ENCODE measurements around the gene NFE2L2. TPM values are rescaled to one million over a fixed set of nuclear protein-coding genes. Genes with fewer than 3 reads are reported as not detected.

Gene NFE2L2
- polyA plus RNA-seq, 1 of the 3 experiments (the other 2 are of a cell fraction), result 40.9 TPM

DNA sequence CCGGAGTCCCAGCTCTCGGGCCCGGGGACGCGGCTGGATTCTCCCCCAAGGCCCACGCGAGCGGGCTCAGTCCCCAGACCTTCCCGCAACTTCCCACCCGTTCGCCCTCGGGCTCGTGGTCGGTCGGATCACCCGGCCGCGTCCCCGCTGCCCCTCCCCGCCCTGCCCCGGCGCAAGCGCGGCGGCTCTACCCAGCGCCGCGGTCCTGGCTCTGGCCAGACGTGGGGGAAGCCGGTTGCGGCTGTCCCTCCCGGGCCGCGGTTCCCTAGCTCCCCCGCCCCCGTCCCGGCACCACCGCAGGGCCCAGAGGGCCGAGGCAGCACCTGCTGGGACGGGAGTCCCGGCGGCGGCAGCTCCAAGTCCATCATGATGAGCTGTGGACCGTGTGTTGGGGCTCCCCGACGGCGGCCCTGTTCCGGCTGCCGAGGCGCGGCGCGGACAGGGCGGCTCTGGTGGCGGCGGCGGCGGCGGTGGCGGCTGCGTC, 276 bp downstream of the NFE2L2 start:
- Histone ChIP-seq H2AFZ (ENCODE audit: low read depth) (peak overlapping the region; percentile 36; the same call in 1 of the 2 replicates), H3K9ac (peak overlapping the region; percentile 98), H3K4me3 (ENCODE audit: low read depth in 2 of 2, low read length in 1 of 2) (peak overlapping the region; percentile 71 to 93), H3K27ac (ENCODE audit: low read depth in 2 of 2, low read length in 1 of 2) (peak overlapping the region; percentile 97), H4K20me1 (ENCODE audit: insufficient read depth) (peaks cover 40% of the 10 kb centered on the region), H3K36me3 (replicated peaks in 1 of 2; ENCODE audit: control insufficient read depth in 1 of 2, insufficient read depth in 2 of 2, low read length in 1 of 2) (no peaks in the 10 kb centered on the region), H3K27me3 (ENCODE audit: insufficient read depth) (no peaks in the 10 kb centered on the region), H3K79me2 (ENCODE audit: insufficient read depth) (peaks cover 45% of the 10 kb centered on the region), H3K9me3 (no peaks in the 10 kb centered on the region), H3F3A (replicated peaks; ENCODE audit: insufficient read depth) (peaks cover 10% of the 10 kb centered on the region), H3K4me2 (peak overlapping the region; percentile 92; the same call in 1 of the 2 replicates), H3K9me2 (no peaks in the 10 kb centered on the region), H3K4me1 (ENCODE audit: control insufficient read depth in 1 of 2, insufficient read depth in 2 of 2, low read depth in 1 of 2, low read length in 1 of 2) (peaks cover 17 to 22% of the 10 kb centered on the region in 2 experiments)
- CTCF ChIA-PET, result interaction anchor here (0.7 to 12.3 kb wide), 32 partner anchors 13 to 1154 kb away, joined by 3 to 121 read pairs (median 5); partner anchors contain the start of gene AGPS
- POLR2A ChIA-PET, result interaction anchor here (0.7 to 2.5 kb wide), 7 partner anchors 9 to 128 kb away, joined by 3 to 28 read pairs (median 4); partner anchors contain the start of genes AGPS and HNRNPA3
- TF ChIP-seq NRF1 (IDR thresholded peaks at IDR 0.05; ENCODE audit: low read depth, low read length) (peak; percentile 56; the same call in 1 of the 2 replicates), TEAD4 (IDR thresholded peaks at IDR 0.05; ENCODE audit: borderline replicate concordance, insufficient read depth) (no peak)
- DNase-seq, result peak; percentile 80
- WGBS (ENCODE audit: low lambda C conversion rate), result no CpG with 5 or more reads among the region's 61 CpGs

DNA sequence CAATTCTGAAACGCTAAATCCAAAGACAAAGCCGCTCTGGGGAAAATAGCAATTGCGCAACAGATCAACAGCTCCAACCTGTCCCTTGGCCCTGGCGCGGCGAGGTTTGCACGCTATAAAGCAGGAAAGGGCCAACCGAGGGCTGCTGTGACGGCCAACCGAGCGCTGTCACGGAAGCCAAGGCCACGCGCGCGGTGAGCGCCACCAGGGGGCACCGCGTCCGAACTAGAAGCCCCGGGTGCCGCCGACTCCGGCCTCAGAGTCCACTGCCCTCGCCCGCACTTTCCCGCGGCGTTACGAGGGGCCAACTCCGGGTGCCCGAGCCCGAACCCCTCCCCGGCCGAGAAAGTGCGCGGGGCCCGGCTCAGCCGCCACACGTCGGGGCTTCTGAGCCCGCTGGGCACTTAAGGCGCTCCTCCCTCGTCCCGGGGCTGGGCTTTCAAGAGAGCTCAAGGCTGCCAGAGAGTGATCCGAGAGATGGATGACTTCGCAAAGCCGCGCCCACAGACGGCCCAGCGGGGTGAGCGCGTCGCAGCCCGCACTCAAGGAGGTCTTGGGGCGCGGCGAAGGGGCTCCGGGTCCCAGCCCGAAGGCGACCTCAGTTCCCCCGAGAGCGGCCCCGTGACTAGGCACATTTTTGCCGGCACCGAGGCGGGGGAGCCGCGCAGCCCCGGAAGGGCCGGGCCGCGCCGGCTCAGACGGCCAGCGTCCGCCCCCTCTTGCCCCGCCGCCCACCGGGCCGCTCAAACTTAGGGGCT, 897 bp downstream of the NFE2L2 start:
- Histone ChIP-seq H3K27ac (ENCODE audit: low read depth in 2 of 2, low read length in 1 of 2) (peak overlapping the region; percentile 97), H3K27me3 (ENCODE audit: insufficient read depth) (no peaks in the 10 kb centered on the region), H3K9me2 (no peaks in the 10 kb centered on the region), H3K79me2 (ENCODE audit: insufficient read depth) (peaks cover 51% of the 10 kb centered on the region), H3K4me2 (peak overlapping the region; percentile 92), H3K4me1 (ENCODE audit: control insufficient read depth in 1 of 2, insufficient read depth in 2 of 2, low read depth in 1 of 2, low read length in 1 of 2) (peaks cover 17 to 22% of the 10 kb centered on the region in 2 experiments), H2AFZ (ENCODE audit: low read depth) (peak overlapping the region; percentile 36; the same call in 1 of the 2 replicates), H3K36me3 (replicated peaks in 1 of 2; ENCODE audit: control insufficient read depth in 1 of 2, insufficient read depth in 2 of 2, low read length in 1 of 2) (peaks cover 2 to 4% of the 10 kb centered on the region in 2 experiments), H3K4me3 (ENCODE audit: low read depth in 2 of 2, low read length in 1 of 2) (peak overlapping the region; percentile 71 to 93), H3K9me3 (no peaks in the 10 kb centered on the region), H4K20me1 (ENCODE audit: insufficient read depth) (peaks cover 46% of the 10 kb centered on the region), H3K9ac (peak overlapping the region; percentile 98), H3F3A (replicated peaks; ENCODE audit: insufficient read depth) (peaks cover 10% of the 10 kb centered on the region)
- whole genome bisulfite sequencing (ENCODE audit: low lambda C conversion rate), result 3% methylated on average over 11 of the region's 81 CpGs
- ChIA-PET POLR2A (interaction anchor here (0.6 to 2.5 kb wide), 8 partner anchors 11 to 129 kb away, joined by 3 to 28 read pairs (median 4); partner anchors contain the start of genes AGPS and HNRNPA3), CTCF (interaction anchor here (0.6 to 12.3 kb wide), 53 partner anchors 9 to 1154 kb away, joined by 3 to 121 read pairs (median 4); partner anchors contain the start of gene AGPS)
- peak; percentile 89 for DNase-seq
- TF ChIP-seq GATA2 (CRISPR knock-in tag; IDR thresholded peaks at IDR 0.05) (0 out of 2 replicates have a peak, but pooled peaks have one; percentile 18), YY1 (IDR thresholded peaks at IDR 0.05; ENCODE audit: low read depth) (0 out of 2 replicates have a peak, but pooled peaks have one; percentile 41), NFIC (IDR thresholded peaks at IDR 0.05; ENCODE audit: borderline replicate concordance) (peak; percentile 44; the same call in 1 of the 2 replicates), FOXJ3 (CRISPR knock-in tag; IDR thresholded peaks at IDR 0.05) (peak; percentile 69; the same call in 1 of the 2 replicates), TCF12 (IDR thresholded peaks at IDR 0.05) (peak; percentile 60), MEF2A (IDR thresholded peaks at IDR 0.05; ENCODE audit: borderline replicate concordance, low read depth) (peak; percentile 54; the same call in 1 of the 2 replicates), RAD21 (IDR thresholded peaks at IDR 0.05; ENCODE audit: low read length) (peak; percentile 66), ELF1 (IDR thresholded peaks at IDR 0.05) (peak; percentile 67)
- TF ChIP-seq, protein P1, sequence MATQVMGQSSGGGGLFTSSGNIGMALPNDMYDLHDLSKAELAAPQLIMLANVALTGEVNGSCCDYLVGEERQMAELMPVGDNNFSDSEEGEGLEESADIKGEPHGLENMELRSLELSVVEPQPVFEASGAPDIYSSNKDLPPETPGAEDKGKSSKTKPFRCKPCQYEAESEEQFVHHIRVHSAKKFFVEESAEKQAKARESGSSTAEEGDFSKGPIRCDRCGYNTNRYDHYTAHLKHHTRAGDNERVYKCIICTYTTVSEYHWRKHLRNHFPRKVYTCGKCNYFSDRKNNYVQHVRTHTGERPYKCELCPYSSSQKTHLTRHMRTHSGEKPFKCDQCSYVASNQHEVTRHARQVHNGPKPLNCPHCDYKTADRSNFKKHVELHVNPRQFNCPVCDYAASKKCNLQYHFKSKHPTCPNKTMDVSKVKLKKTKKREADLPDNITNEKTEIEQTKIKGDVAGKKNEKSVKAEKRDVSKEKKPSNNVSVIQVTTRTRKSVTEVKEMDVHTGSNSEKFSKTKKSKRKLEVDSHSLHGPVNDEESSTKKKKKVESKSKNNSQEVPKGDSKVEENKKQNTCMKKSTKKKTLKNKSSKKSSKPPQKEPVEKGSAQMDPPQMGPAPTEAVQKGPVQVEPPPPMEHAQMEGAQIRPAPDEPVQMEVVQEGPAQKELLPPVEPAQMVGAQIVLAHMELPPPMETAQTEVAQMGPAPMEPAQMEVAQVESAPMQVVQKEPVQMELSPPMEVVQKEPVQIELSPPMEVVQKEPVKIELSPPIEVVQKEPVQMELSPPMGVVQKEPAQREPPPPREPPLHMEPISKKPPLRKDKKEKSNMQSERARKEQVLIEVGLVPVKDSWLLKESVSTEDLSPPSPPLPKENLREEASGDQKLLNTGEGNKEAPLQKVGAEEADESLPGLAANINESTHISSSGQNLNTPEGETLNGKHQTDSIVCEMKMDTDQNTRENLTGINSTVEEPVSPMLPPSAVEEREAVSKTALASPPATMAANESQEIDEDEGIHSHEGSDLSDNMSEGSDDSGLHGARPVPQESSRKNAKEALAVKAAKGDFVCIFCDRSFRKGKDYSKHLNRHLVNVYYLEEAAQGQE (IDR thresholded peaks at IDR 0.05; ENCODE audit: low read depth, low read length), result peak; percentile 66; the same call in 1 of the 2 replicates
- TF ChIP-seq, protein P2, sequence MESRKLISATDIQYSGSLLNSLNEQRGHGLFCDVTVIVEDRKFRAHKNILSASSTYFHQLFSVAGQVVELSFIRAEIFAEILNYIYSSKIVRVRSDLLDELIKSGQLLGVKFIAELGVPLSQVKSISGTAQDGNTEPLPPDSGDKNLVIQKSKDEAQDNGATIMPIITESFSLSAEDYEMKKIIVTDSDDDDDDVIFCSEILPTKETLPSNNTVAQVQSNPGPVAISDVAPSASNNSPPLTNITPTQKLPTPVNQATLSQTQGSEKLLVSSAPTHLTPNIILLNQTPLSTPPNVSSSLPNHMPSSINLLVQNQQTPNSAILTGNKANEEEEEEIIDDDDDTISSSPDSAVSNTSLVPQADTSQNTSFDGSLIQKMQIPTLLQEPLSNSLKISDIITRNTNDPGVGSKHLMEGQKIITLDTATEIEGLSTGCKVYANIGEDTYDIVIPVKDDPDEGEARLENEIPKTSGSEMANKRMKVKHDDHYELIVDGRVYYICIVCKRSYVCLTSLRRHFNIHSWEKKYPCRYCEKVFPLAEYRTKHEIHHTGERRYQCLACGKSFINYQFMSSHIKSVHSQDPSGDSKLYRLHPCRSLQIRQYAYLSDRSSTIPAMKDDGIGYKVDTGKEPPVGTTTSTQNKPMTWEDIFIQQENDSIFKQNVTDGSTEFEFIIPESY (IDR thresholded peaks at IDR 0.05; ENCODE audit: borderline replicate concordance, low read depth), result no peak
- TF ChIP-seq, protein P3, sequence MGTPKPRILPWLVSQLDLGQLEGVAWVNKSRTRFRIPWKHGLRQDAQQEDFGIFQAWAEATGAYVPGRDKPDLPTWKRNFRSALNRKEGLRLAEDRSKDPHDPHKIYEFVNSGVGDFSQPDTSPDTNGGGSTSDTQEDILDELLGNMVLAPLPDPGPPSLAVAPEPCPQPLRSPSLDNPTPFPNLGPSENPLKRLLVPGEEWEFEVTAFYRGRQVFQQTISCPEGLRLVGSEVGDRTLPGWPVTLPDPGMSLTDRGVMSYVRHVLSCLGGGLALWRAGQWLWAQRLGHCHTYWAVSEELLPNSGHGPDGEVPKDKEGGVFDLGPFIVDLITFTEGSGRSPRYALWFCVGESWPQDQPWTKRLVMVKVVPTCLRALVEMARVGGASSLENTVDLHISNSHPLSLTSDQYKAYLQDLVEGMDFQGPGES (IDR thresholded peaks at IDR 0.05; ENCODE audit: low read depth, low read length), result no peak
- TF ChIP-seq, protein P4, sequence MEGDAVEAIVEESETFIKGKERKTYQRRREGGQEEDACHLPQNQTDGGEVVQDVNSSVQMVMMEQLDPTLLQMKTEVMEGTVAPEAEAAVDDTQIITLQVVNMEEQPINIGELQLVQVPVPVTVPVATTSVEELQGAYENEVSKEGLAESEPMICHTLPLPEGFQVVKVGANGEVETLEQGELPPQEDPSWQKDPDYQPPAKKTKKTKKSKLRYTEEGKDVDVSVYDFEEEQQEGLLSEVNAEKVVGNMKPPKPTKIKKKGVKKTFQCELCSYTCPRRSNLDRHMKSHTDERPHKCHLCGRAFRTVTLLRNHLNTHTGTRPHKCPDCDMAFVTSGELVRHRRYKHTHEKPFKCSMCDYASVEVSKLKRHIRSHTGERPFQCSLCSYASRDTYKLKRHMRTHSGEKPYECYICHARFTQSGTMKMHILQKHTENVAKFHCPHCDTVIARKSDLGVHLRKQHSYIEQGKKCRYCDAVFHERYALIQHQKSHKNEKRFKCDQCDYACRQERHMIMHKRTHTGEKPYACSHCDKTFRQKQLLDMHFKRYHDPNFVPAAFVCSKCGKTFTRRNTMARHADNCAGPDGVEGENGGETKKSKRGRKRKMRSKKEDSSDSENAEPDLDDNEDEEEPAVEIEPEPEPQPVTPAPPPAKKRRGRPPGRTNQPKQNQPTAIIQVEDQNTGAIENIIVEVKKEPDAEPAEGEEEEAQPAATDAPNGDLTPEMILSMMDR (IDR thresholded peaks at IDR 0.05), result peak; percentile 79
- TF ChIP-seq, protein P5, sequence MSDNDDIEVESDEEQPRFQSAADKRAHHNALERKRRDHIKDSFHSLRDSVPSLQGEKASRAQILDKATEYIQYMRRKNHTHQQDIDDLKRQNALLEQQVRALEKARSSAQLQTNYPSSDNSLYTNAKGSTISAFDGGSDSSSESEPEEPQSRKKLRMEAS (IDR thresholded peaks at IDR 0.05; ENCODE audit: low read depth), result peak; percentile 97
